H54 (cell line): Measurements from ENCODE around the gene C22orf39.

ENCODE experiments used
- DNase-seq: peaks from one replicate; pipeline ENCODE4 v3.0.0; 2011; ENCODE audit warnings: low spot score, mixed read lengths; ENCODE audit not compliant: insufficient read length
- FAIRE-seq: peaks from 3 replicates; lab custom pipeline; 2011; peaks lifted over from hg19 to GRCh38; lab: Jason Lieb, UNC
- POLR2A ChIP-seq: IDR thresholded peaks from 2 replicates; pipeline ENCODE4 v1.6.1; 2011; ENCODE audit warnings: low read depth, mild to moderate bottlenecking, low read length

C22orf39 gene

GRCh38 chr22:19480789-19481188 lies 33.3 kb upstream of the C22orf39 start:
- FAIRE-seq (no peak), DNase-seq (no peak)

GRCh38 chr22:19480173-19480568 lies 32.7 kb upstream of the C22orf39 start:
- DNase-seq: no peak
- TF ChIP-seq POLR2A: no peak
- no peak for FAIRE-seq

More at GRCh38 chr22:19480789-19481188, 33.3 kb upstream of the C22orf39 start:
- TF ChIP-seq POLR2A: no peak

- peak; percentile 84 for FAIRE-seq
- DNase-seq: peak; percentile 85
These were observed 32.1 kb upstream of the C22orf39 start, which contains the start of gene CDC45 for GRCh38 chr22:19479355-19480172. Gene CDC45, plus strand, starts transcription at chr22:19479920. Its CDS starts 49 bp downstream, at chr22:19479969.

GRCh38 chr22:19478901-19479354 lies 31.4 kb upstream of the C22orf39 start, which contains the start of gene UFD1:
Gene UFD1, minus strand, starts transcription at chr22:19479193. Its CDS starts 108 bp downstream, at chr22:19479085.
- DNase-seq (peak; percentile 58), FAIRE-seq (no peak)
- peak; percentile 35; the same call in 1 of the 2 replicates for TF ChIP-seq POLR2A

More at GRCh38 chr22:19479355-19480172, 32.1 kb upstream of the C22orf39 start, which contains the start of gene CDC45:
- no peak for TF ChIP-seq POLR2A

- no peak for TF ChIP-seq POLR2A
- FAIRE-seq (no peak), DNase-seq (no peak)
These were observed 30.8 kb upstream of the C22orf39 start for GRCh38 chr22:19478045-19478900.

- no peak for FAIRE-seq
- TF ChIP-seq POLR2A: no peak
These were observed 30.0 kb upstream of the C22orf39 start for GRCh38 chr22:19477321-19478044.

GRCh38 chr22:19476023-19476422 lies 28.5 kb upstream of the C22orf39 start:
- TF ChIP-seq POLR2A: no peak
- FAIRE-seq: no peak

More at GRCh38 chr22:19477321-19478044, 30.0 kb upstream of the C22orf39 start:
- DNase-seq: no peak

GRCh38 chr22:19473578-19473977 lies 26.1 kb upstream of the C22orf39 start:
- DNase-seq (no peak), FAIRE-seq (no peak)
- TF ChIP-seq POLR2A: no peak

More at GRCh38 chr22:19476023-19476422, 28.5 kb upstream of the C22orf39 start:
- no peak for DNase-seq

GRCh38 chr22:19472233-19472632 lies 24.7 kb upstream of the C22orf39 start:
- DNase-seq: no peak

GRCh38 chr22:19471572-19471971 lies 24.1 kb upstream of the C22orf39 start:
- FAIRE-seq (no peak), DNase-seq (no peak)
- no peak for TF ChIP-seq POLR2A

More at GRCh38 chr22:19472233-19472632, 24.7 kb upstream of the C22orf39 start:
- TF ChIP-seq POLR2A: no peak
- no peak for FAIRE-seq

- no peak for TF ChIP-seq POLR2A
- DNase-seq (no peak), FAIRE-seq (no peak)
These were observed 22.5 kb upstream of the C22orf39 start for GRCh38 chr22:19470010-19470409.

GRCh38 chr22:19469421-19469820 lies 21.9 kb upstream of the C22orf39 start:
- no peak for TF ChIP-seq POLR2A
- no peak for FAIRE-seq
- DNase-seq: no peak

- no peak for TF ChIP-seq POLR2A
- FAIRE-seq (no peak), DNase-seq (no peak)
These were observed 20.4 kb upstream of the C22orf39 start for GRCh38 chr22:19467912-19468311.
